SH-SY5Y (cell line): ENCODE results near the gene CDKN2AIPNL.

Experiments used
- GATA2 ChIP-seq: IDR thresholded peaks from 2 replicates; pipeline ENCODE4 v1.6.1; 2011; ENCODE audit warnings: mild to moderate bottlenecking, low read depth, low read length
- GATA3 ChIP-seq: IDR thresholded peaks from 2 replicates; pipeline ENCODE4 v1.6.1; 2011; ENCODE audit warnings: low read depth, mild to moderate bottlenecking, low read length, moderate library complexity

DNA sequence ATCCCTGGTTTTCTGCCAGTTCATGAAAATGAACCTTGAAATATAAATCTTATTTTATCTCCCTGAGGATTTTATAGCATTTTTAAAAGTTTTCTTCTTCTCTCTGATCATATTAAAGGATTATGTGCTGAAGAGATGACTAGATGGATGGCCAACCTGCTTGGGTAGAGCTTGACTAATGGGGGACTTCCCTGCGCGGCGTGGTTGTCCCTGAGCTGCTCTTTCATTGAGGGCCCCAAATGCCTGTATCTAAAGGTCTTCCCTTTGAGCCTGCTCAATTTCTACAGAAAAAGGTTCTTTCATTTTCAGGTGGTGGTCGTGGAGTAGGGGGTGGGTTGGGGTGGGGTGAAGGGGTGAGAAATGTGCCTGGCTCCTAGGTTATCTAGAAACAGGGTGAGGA is 20.5 kb upstream of the CDKN2AIPNL start:
- TF ChIP-seq GATA2 (no peak), GATA3 (no peak)
